Measurements from ENCODE around the gene OR10V1.

GRCh38 chr11:59754494-59754858 is 40.8 kb upstream of the OR10V1 start:
- TF ChIP-seq RARB (CRISPR knock-in tag; IDR thresholded peaks at IDR 0.05) (no peak), POU6F1 (CRISPR knock-in tag; IDR thresholded peaks at IDR 0.05; ENCODE audit: borderline replicate concordance, low read depth) (no peak), ZNF8 (CRISPR knock-in tag; IDR thresholded peaks at IDR 0.05) (no peak), TOX (CRISPR knock-in tag; IDR thresholded peaks at IDR 0.05; ENCODE audit: borderline replicate concordance) (no peak), PATZ1 (CRISPR knock-in tag; IDR thresholded peaks at IDR 0.05; ENCODE audit: borderline replicate concordance) (no peak), ZC3H10 (CRISPR knock-in tag; IDR thresholded peaks at IDR 0.05) (no peak), ZFP30 (CRISPR knock-in tag; IDR thresholded peaks at IDR 0.05) (no peak), ZFP3 (CRISPR knock-in tag; IDR thresholded peaks at IDR 0.05) (no peak), ISL1 (CRISPR knock-in tag; IDR thresholded peaks at IDR 0.05) (no peak)
